HEK293 (cell line): ENCODE data around the gene ABHD17A.

ENCODE experiments used
- SALL2 ChIP-seq: fragments of 450-650 bp; formaldehyde crosslinking; IDR thresholded peaks from 2 replicates; pipeline ENCODE4 v1.5.0; 2017; ENCODE audit warnings: missing biosample characterization, mild to moderate bottlenecking, missing genetic modification characterization, borderline replicate concordance
- ZBTB7A ChIP-seq: fragments of 450-650 bp; formaldehyde crosslinking; IDR thresholded peaks from 2 replicates; pipeline ENCODE4 v1.5.1; 2016; ENCODE audit warnings: low read depth, missing biosample characterization, missing genetic modification characterization
- ZNF292 ChIP-seq: fragments of 450-650 bp; formaldehyde crosslinking; IDR thresholded peaks from 2 replicates; pipeline ENCODE4 v1.5.1; 2016; ENCODE audit warnings: low read depth, missing biosample characterization, missing genetic modification characterization, borderline replicate concordance
- ZNF48 ChIP-seq: fragments of 450-650 bp; formaldehyde crosslinking; IDR thresholded peaks from 2 replicates; pipeline ENCODE4 v1.5.1; 2016; ENCODE audit warnings: missing biosample characterization, missing genetic modification characterization
- ZNF747 ChIP-seq: fragments of 450-650 bp; formaldehyde crosslinking; IDR thresholded peaks from 2 replicates; pipeline ENCODE4 v1.5.1; 2016; ENCODE audit warnings: missing biosample characterization, missing genetic modification characterization
- TF ChIP-seq, protein P1 (sequence below): fragments of 450-650 bp; formaldehyde crosslinking; IDR thresholded peaks from 2 replicates; pipeline ENCODE4 v1.5.1; 2016; ENCODE audit warnings: missing biosample characterization, missing genetic modification characterization, low read depth
- TF ChIP-seq, protein P2 (sequence below): fragments of 450-650 bp; formaldehyde crosslinking; conservative IDR thresholded peaks from 2 replicates; pipeline ENCODE4 v1.5.1; 2016; ENCODE audit warnings: low read depth, missing biosample characterization, missing genetic modification characterization

DNA sequence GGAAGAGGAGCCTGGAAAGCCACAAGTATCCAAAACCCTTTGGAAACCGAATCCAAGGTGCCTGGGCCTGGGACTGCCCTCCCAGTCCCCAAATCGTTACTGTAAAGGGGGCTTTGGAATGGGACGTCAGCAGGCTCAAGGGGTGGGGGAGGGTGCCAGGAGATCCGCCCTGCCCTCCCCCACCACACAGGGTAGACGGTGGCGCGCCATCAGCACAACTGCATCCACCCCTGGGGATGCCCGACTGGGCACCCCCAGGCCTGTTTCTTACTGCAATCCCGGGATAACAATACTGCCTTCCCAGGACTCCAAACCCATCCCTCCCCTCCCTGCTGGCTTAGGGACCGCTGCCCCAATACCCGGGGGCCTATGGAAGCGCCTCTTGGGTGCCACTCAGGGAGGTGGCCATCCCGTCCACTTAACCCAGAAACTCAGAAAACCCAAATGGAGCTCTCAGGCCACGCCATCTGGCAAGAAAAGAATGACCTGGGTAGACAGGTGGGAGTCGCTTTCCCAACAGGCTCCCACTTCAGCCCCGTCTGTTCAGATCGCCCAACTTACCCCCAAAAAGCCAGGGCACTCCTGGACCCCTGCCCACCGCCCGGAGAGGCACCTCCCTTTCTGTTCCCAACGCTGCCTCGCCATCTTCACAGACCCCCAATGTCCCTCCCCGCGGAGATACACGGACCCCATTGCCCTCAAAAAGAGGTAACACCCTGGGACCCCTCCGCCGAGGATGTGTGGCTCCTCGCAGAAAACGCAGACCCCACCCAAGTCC, 24.3 kb downstream of the ABHD17A start:
- TF ChIP-seq ZNF292 (tag by site-specific recombination) (no peak), SALL2 (tag by site-specific recombination) (no peak), ZBTB7A (no peak; the same call in 1 of the 2 replicates), ZNF747 (tag by site-specific recombination) (no peak), ZNF48 (tag by site-specific recombination) (no peak)
- TF ChIP-seq, protein P1, sequence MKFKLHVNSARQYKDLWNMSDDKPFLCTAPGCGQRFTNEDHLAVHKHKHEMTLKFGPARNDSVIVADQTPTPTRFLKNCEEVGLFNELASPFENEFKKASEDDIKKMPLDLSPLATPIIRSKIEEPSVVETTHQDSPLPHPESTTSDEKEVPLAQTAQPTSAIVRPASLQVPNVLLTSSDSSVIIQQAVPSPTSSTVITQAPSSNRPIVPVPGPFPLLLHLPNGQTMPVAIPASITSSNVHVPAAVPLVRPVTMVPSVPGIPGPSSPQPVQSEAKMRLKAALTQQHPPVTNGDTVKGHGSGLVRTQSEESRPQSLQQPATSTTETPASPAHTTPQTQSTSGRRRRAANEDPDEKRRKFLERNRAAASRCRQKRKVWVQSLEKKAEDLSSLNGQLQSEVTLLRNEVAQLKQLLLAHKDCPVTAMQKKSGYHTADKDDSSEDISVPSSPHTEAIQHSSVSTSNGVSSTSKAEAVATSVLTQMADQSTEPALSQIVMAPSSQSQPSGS (tag by site-specific recombination) = no peak
- TF ChIP-seq, protein P2, sequence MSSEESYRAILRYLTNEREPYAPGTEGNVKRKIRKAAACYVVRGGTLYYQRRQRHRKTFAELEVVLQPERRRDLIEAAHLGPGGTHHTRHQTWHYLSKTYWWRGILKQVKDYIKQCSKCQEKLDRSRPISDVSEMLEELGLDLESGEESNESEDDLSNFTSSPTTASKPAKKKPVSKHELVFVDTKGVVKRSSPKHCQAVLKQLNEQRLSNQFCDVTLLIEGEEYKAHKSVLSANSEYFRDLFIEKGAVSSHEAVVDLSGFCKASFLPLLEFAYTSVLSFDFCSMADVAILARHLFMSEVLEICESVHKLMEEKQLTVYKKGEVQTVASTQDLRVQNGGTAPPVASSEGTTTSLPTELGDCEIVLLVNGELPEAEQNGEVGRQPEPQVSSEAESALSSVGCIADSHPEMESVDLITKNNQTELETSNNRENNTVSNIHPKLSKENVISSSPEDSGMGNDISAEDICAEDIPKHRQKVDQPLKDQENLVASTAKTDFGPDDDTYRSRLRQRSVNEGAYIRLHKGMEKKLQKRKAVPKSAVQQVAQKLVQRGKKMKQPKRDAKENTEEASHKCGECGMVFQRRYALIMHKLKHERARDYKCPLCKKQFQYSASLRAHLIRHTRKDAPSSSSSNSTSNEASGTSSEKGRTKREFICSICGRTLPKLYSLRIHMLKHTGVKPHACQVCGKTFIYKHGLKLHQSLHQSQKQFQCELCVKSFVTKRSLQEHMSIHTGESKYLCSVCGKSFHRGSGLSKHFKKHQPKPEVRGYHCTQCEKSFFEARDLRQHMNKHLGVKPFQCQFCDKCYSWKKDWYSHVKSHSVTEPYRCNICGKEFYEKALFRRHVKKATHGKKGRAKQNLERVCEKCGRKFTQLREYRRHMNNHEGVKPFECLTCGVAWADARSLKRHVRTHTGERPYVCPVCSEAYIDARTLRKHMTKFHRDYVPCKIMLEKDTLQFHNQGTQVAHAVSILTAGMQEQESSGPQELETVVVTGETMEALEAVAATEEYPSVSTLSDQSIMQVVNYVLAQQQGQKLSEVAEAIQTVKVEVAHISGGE = no peak
